WI38 (cell line): ENCODE measurements around the gene REEP2.

Experiments used
- H3K4me3 ChIP-seq: 2 replicates; pipeline ENCODE4 v1.5.1; 2011; ENCODE audit warnings: low read depth, mild to moderate bottlenecking, control low read depth, low read length
- CTCF ChIP-seq: IDR thresholded peaks from 2 replicates; pipeline ENCODE4 v1.5.1; 2012; ENCODE audit warnings: low read depth, mild to moderate bottlenecking, control low read depth, low read length

Gene REEP2

GRCh38 chr5:138444078-138444773, 5.4 kb downstream of the REEP2 start:
- H3K4me3 ChIP-seq: no peak overlapping the region
- no peak for TF ChIP-seq CTCF

- H3K4me3 ChIP-seq: no peak overlapping the region
- no peak for TF ChIP-seq CTCF
Observed at GRCh38 chr5:138444774-138445546, 6.1 kb downstream of the REEP2 start.

- no peak for TF ChIP-seq CTCF
- no peak overlapping the region for H3K4me3 ChIP-seq
Observed at GRCh38 chr5:138445547-138446271, 6.9 kb downstream of the REEP2 start.

GRCh38 chr5:138448070-138448469, 9.2 kb downstream of the REEP2 start:
- TF ChIP-seq CTCF: no peak
- H3K4me3 ChIP-seq: no peak overlapping the region

GRCh38 chr5:138448481-138449398, 9.9 kb downstream of the REEP2 start:
- no peak overlapping the region for H3K4me3 ChIP-seq
- TF ChIP-seq CTCF: no peak

- no peak overlapping the region for H3K4me3 ChIP-seq
- TF ChIP-seq CTCF: peak; percentile 86
Observed at GRCh38 chr5:138449501-138450239, 10.8 kb downstream of the REEP2 start.
